ENCODE results near the gene TJP2.

The TJP2 gene

DNA sequence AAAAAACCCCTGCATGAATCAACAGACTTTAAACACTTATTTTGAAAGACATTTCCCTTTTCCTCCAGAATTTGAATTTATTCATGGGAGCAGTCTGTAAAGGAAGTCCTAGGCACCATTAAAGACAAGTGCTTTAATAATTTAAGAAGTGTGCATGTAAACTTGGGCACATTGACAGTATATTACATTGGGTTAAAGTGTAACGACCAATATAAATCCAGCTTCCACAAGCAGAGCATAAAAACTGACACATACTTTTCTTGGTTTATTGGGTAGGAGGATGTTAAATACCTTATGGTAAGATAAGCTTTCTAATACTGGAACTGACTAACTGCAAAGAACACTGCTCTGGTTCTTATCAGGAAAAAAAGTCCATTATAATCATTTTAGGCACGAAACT lies 149.8 kb downstream of the TJP2 start:
- DNase-seq (ENCODE audit: extremely low read depth in 1 of 2, low read depth in 1 of 2): no peak

Measured in stimulated activated CD8-positive, alpha-beta memory T cell treated with anti-CD3 and anti-CD28 coated beads, Interleukin-7, amount 100 ng/mL, for 48 hours (primary cell).